Mammary epithelial cell (primary cell): ENCODE data around the gene CASK.

ENCODE experiments used
- EZH2 ChIP-seq: IDR thresholded peaks from 2 replicates; pipeline ENCODE4 v1.6.1; 2012; ENCODE audit warnings: low read length, inconsistent platforms, borderline replicate concordance
- TF ChIP-seq, protein P1 (sequence below), 2 donors: IDR thresholded peaks in 1 of 2; conservative IDR thresholded peaks in 1 of 2; 2 replicates each; pipeline ENCODE4 v1.5.1; 2011 to 2012; ENCODE audit warnings: inconsistent platforms in 2 of 2, low read length in 2 of 2, mild to moderate bottlenecking in 2 of 2, control low read depth in 1 of 2, low read depth in 1 of 2; ENCODE audit not compliant: insufficient read depth in 1 of 2; ENCODE audit errors: extremely low read depth in 1 of 2

- TF ChIP-seq, protein P1, sequence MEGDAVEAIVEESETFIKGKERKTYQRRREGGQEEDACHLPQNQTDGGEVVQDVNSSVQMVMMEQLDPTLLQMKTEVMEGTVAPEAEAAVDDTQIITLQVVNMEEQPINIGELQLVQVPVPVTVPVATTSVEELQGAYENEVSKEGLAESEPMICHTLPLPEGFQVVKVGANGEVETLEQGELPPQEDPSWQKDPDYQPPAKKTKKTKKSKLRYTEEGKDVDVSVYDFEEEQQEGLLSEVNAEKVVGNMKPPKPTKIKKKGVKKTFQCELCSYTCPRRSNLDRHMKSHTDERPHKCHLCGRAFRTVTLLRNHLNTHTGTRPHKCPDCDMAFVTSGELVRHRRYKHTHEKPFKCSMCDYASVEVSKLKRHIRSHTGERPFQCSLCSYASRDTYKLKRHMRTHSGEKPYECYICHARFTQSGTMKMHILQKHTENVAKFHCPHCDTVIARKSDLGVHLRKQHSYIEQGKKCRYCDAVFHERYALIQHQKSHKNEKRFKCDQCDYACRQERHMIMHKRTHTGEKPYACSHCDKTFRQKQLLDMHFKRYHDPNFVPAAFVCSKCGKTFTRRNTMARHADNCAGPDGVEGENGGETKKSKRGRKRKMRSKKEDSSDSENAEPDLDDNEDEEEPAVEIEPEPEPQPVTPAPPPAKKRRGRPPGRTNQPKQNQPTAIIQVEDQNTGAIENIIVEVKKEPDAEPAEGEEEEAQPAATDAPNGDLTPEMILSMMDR (conservative IDR thresholded peaks at IDR 0.05 in 1 of 2, IDR thresholded peaks at IDR 0.05 in 1 of 2; ENCODE audit: extremely low read depth in 1 of 2, insufficient read depth in 1 of 2, low read depth in 1 of 2, low read length in 2 of 2): no peak
- no peak for TF ChIP-seq EZH2
Observed at GRCh38 chrX:41779030-41779564, 144.3 kb downstream of the CASK start.
